HG03139 (cell line): ENCODE results near the gene RAB28.

ENCODE experiments used
- ATAC-seq: cut with Tn5 transposase; IDR thresholded peaks from one replicate; pipeline ENCODE4 v1.9.1; 2021; ENCODE audit not compliant: unreplicated experiment

Gene RAB28

GRCh38 chr4:13323921-13324320 is 160.2 kb downstream of the RAB28 start:
- no peak for ATAC-seq

DNA sequence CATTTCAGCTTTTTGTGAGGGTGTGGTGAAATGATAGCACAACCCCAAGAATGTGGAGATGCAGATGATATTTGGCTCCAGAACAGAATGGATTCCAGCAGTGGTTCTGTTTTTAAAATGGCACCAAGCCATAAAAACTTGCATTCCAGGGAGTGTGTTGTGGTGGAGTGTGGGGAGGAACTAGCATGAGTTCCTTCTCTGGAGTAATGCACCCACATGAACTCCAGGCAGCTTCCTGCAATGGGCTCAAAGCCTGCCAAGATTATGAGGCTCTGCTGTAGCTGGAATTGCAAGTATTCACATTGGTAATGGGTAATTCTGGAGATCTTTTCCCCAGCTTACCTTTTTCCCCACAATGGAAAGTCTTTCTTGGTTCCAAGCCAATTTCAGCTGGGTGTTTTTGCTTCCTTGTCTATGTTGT is 161.4 kb downstream of the RAB28 start:
- ATAC-seq: no peak
